MM.1S (cell line): ENCODE results near the gene RALGDS.

Experiments
- CTCF ChIP-seq: fragments of 300-600 bp; sonication (generic); IDR thresholded peaks from 2 replicates; pipeline ENCODE4 v1.5.1; 2016; ENCODE audit warnings: antibody characterized with exemption, low read length, mixed read lengths
- EZH2phosphoT487 ChIP-seq: fragments of 300-600 bp; sonication (generic); IDR thresholded peaks from 2 replicates; pipeline ENCODE4 v1.6.1; 2018; ENCODE audit warnings: antibody characterized with exemption, low read length

DNA sequence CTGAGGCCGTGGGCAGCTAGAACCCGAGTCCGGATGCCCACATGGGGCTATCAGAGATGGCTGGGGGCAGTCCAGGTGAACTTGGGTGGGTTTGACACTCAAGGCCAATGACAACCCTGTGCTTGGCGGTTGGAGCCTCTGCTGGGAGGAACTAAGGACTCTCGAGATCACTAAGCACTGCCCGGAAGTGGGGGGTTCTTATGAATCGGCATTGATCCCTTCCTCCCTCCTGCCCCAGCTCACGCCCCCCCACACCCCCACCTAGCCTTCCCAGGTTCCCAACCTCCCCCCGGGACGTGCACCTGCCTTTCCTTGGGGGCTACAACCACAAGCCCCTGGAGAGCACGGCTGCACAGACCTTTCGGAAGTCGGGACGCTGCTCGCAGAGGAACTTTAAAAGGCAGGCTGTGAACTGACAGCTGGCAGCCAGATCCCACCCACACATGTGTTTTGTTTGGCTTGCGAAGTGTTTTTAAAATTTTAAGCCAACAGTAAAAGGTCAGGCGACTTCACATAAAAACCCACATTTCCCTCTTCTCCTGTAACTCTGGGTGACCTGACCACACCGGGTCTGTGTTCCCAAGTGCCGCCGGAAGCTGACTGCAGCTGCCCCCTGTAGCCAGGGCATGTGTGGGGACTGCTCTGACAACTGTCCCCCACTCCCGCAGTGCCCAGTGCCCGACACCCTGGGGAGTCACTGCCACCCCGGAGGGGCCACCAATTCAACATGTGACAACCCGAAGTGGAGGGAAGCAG, 5.1 kb upstream of the RALGDS start:
- no peak for TF ChIP-seq EZH2phosphoT487
- no peak for TF ChIP-seq CTCF
